HTERT RPE-1 (cell line): Measurements from ENCODE around the gene ABCC6.
"Not testable (repeated sequence)": the region's sequence is repeated elsewhere in the genome, so short reads cannot be mapped to it uniquely, and the experiment has no call there.

Experiments
- in situ Hi-C: fragments of 300-500 bp; cut with MboI; formaldehyde crosslinking; loops from 4 replicates; pipeline ENCODE4 v1.14.3; 2020; ENCODE audit warnings: low sequenced_read_pairs

ABCC6 gene

GRCh38 chr16:16120044-16120381 is 103.3 kb downstream of the ABCC6 start:
- in situ Hi-C loops, result no loop called here

- in situ Hi-C loops, result no loop called here
Observed at GRCh38 chr16:16118337-16118736, 105.0 kb downstream of the ABCC6 start.

- in situ Hi-C loops, result no loop called here
Observed at GRCh38 chr16:16116841-16117240, 106.5 kb downstream of the ABCC6 start.

GRCh38 chr16:16113076-16113475 is 110.2 kb downstream of the ABCC6 start:
- in situ Hi-C loops, result no loop called here

GRCh38 chr16:16112450-16113053 is 110.7 kb downstream of the ABCC6 start:
- in situ Hi-C loops, result no loop called here

- in situ Hi-C loops, result no loop called here
Observed at GRCh38 chr16:16111639-16112038, 111.7 kb downstream of the ABCC6 start.

GRCh38 chr16:16110111-16110490 is 113.2 kb downstream of the ABCC6 start:
- in situ Hi-C loops, result no loop called here

GRCh38 chr16:16109453-16110110 is 113.7 kb downstream of the ABCC6 start:
- in situ Hi-C loops, result no loop called here

GRCh38 chr16:16108759-16109158 is 114.5 kb downstream of the ABCC6 start:
- in situ Hi-C loops, result no loop called here

GRCh38 chr16:16107839-16108238 is 115.5 kb downstream of the ABCC6 start:
- in situ Hi-C loops, result no loop called here

- in situ Hi-C loops, result no loop called here
Observed at GRCh38 chr16:16106466-16106865, 116.8 kb downstream of the ABCC6 start.

- in situ Hi-C loops, result no loop called here
Observed at GRCh38 chr16:16105646-16106045, 117.6 kb downstream of the ABCC6 start.

GRCh38 chr16:16104804-16105141 is 118.5 kb downstream of the ABCC6 start:
- in situ Hi-C loops, result not testable (repeated sequence)

GRCh38 chr16:16104132-16104803 is 119.0 kb downstream of the ABCC6 start:
- in situ Hi-C loops, result not testable (repeated sequence)

- in situ Hi-C loops, result no loop called here
Observed at GRCh38 chr16:16102738-16103137, 120.6 kb downstream of the ABCC6 start.

- in situ Hi-C loops, result no loop called here
Observed at GRCh38 chr16:16101585-16101984, 121.7 kb downstream of the ABCC6 start.

GRCh38 chr16:16100631-16101030 is 122.7 kb downstream of the ABCC6 start:
- in situ Hi-C loops, result no loop called here

- in situ Hi-C loops, result no loop called here
Observed at GRCh38 chr16:16099320-16099719, 124.0 kb downstream of the ABCC6 start.
